Stimulated activated CD4-positive, alpha-beta T cell treated with anti-CD3 and anti-CD28 coated beads, Interleukin-1b, Interleukin-23, amount 100 ng/mL, for 48 hours (primary cell): ENCODE measurements around the gene SLX4.
"Not testable (repeated sequence)": the region's sequence is repeated elsewhere in the genome, so short reads cannot be mapped to it uniquely, and the experiment has no call there.

ENCODE experiments used
- DNase-seq: peaks from one replicate; pipeline ENCODE4 v3.0.0-alpha.2; 2020

Gene SLX4

DNA sequence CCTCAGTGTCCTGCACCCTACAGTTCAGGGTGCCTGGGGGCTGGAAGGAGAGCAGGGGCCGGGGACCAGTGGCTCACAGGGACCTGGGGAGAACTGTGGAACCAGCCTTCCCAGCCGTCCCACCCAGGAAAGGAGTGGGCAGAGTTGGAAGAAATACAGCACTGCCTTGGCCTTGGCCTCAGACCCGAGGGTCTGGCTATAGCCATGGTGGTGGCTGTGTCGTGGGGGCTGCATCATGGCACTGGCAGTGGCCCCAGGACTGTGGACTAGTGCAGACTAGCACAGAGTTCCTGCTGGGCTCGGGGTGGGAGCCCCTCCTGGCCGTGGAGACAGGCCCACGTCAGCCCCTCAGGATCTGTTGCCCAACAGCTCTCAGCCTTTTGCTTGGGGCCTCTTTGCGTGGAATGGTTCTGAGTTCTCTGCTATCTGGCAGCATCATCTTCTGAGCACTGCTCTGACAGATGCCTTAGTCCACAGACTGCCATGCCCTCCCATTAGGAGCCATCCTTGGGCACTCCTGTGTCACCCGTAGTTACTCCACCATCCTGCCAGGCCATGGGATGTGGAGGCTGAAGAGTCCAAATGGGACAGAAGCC is 30.5 kb upstream of the SLX4 start:
- no peak for DNase-seq

DNA sequence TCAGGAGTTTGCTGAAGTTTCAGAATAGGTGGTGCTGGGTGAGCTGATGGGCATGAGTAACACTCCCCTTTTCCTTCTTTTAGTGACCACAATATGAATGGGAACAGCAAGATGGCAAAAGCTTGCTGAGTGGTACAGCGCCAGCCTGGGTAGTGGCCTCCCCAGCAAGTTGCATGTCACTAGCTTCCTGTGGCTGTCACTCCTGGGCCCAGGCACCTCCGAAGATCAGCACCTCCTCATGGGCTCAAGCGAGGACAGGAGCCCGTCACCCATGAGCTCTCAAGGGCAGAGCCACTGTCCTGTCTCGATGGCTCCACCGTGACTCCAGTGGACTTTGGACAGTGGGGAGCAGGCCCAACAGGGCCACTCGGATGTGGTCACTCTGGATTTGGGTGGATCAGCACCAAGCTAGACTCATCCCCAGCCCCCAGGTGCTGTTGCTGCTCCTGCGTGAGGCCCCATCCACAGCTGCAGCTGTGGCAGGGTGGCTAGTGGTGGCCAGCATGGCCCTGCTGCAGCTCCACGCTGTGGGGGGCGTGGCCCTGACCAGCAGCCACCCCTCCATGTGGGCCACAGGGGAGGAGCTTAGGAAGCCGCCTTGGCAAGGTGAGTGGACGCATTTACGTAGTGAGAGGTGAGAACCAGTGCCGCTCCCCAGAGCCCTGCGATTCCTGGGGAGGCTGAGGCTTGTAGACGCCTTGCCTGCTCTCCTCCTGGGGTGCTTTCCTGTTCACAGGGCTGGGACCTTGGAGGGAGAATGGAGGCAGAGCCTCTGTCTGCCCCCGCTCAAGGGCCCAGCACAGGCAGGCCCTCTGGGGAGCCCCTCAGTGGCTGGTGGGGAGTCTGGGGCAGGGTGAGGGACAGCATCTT is 29.5 kb upstream of the SLX4 start:
- DNase-seq: no peak

- no peak for DNase-seq
These were observed 28.8 kb upstream of the SLX4 start for GRCh38 chr16:3640207-3640606.

- DNase-seq: no peak
These were observed 27.7 kb upstream of the SLX4 start for GRCh38 chr16:3638916-3639644.

- peak; percentile 19 for DNase-seq
These were observed 26.0 kb upstream of the SLX4 start for GRCh38 chr16:3637371-3637923.

DNA sequence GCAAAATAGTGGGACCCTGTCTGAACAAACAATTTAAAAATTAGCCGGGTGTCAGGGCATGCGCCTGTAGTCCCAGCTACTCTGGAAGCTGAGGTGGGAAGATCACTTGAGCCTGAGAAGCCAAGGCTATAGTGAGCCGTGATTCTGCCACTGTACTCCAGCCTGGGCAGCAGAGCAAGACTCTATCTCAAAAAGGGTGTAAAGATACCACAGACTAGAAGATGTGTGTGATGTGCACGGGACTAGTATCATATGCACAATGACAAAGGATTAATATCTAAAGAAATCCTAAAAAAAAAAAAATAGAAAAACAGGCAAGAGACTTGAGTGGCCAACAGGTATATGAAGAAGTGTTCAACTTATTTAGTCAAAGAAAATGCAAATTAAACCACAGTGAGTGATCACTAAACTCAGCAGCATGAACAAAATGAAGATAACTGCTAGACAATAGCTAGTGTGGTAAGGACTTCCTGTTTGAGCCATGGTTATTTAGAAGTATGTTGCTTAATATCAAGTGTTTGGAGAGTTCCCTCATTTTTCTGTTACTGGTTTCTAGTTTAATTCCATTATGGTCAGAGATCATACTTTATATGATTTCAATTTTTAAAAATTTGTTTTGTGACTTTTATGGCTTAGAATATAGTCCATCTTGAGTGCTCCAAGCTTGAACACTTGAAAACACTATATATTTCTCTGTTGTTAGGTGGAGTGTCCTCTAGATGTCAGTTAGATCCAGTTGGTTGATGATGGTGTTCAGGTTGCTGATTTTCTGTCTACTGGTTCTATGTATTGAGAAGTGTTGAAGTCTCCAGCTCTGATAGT is 14.7 kb upstream of the SLX4 start:
- no peak for DNase-seq

GRCh38 chr16:3625331-3625730 is 13.9 kb upstream of the SLX4 start:
- DNase-seq: no peak

DNA sequence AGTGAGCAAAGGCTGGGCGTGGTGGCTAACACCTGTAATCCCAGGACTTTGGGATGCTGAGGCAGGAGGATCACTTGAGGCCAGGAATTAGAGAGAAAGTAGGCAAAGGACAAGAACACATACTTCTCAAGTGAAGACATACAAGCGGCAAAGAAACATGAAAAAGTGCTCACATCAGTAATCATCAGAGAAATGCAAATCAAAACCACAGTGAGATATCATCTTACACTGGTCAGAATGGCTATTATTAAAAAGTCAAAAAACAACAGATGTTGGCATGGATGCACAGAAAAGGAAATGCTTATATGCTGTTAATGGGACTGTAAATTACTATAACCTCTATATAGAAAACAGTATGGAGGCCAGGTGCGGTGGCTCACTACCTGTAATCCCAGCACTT is 12.2 kb upstream of the SLX4 start:
- DNase-seq: no peak

DNA sequence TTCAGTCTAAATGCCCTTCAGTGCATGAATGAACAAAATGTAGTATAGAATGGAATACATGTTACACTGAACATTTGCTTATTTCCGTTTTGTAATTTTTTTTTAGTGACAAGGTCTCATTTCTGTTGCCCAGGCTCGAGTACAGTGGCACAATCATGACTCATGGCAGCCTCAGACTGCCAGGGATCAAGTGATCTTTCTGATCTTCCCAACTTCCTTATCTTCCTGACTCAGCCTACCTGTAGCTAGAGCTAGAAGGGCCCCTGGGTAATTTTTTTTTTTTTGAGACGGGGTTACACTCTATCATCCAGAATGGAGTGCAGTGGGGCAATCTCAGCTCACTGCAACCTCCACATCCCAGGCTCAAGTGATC is 7.3 kb upstream of the SLX4 start:
- DNase-seq: no peak

- no peak for DNase-seq
These were observed 1.4 kb upstream of the SLX4 start for GRCh38 chr16:3612510-3613466.

- DNase-seq: no peak
These were observed 684 bp downstream of the SLX4 start for GRCh38 chr16:3610698-3611145.

- DNase-seq: no peak
These were observed 1.3 kb downstream of the SLX4 start for GRCh38 chr16:3609895-3610697.

DNA sequence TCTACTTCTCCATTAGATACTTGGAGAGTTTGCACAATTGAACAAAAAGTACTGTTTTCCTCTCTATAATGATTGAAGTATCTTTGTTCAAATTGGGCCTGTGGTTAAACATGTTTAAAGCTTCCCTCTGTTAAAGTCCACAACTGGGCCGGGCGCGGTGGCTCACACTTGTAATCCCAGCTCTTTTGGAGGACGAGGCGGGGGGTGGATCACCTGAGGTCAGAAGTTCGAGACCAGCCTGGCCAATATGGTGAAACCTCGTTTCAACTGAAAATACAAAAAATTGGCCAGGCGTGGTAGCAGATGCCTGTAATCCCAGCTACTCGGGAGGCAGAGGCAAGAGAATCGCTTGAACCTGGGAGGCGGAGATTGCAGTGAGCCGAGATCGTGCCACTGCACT is 2.4 kb downstream of the SLX4 start:
- not testable (repeated sequence) for DNase-seq

GRCh38 chr16:3608069-3608468 is 3.3 kb downstream of the SLX4 start:
- no peak for DNase-seq

GRCh38 chr16:3607634-3608033 is 3.8 kb downstream of the SLX4 start:
- no peak for DNase-seq

- DNase-seq: no peak
These were observed 4.2 kb downstream of the SLX4 start for GRCh38 chr16:3607161-3607560.

DNA sequence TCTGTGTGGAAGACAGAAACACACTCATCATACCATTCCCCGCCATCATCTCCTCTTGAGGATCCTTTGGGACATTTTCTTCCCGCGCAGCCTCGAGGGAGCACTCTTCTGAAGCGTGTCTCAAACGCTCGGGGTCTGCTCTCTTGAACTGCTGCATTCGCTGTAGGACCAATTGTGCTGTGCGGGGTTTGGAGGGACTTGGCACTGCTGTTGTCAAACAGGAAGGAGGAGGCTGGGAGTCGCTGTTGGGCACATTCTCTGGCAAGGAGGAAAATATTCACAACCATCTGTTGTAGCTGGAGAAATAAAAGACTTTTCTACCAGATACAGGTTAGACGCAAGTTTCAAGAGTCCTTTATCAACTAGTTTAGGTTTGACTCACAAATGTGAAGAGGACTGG is 5.0 kb downstream of the SLX4 start:
- no peak for DNase-seq

DNA sequence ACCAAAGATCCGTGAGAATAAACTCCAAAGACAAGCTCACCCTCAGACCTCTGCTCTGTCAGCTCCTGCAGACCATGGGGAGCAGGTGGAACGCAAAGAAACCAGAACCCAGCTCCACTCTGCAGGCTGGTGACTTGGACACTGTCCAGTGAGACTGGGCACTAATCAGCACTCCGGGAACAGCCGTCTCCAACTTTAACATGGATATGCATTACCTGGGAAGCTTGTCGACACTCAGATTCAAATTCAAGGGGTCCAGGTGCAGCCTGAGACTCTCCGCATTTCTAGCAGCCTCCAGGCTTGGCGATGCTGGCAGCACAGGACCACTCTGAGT is 9.1 kb downstream of the SLX4 start:
- no peak for DNase-seq

GRCh38 chr16:3601614-3602319 is 9.6 kb downstream of the SLX4 start:
- no peak for DNase-seq

DNA sequence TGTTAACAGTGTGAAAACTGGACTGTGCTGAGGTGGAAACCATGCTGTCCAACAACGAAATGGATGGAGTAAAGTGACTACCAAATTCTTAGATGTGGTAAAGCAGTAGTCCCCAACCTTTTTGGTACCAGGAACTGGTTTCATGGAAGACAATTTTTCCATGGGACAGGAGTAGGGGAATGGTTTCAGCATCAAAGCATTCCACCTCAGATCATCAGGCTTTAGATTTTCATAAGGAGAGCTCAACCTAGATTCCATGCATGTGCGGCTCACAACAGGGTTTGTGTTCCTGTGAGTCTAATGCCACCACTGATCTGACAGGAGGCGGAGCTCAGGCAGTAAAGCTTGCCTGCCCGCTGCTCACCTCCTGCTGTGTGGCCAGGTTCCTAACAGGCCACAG is 11.5 kb downstream of the SLX4 start:
- DNase-seq: no peak
